Activated CD8-positive, alpha-beta T cell treated with anti-CD3 and anti-CD28 coated beads, Interleukin-2, amount 10 ng/mL, durations not matched to agents 7 days and 5 days (primary cell): Measurements from ENCODE around the gene DNAH8. TPM values are rescaled to one million over a fixed set of nuclear protein-coding genes. Genes with fewer than 3 reads are reported as not detected.

Source experiments
- ATAC-seq: fragments of 150-1000 bp; cut with Tn5 transposase; one replicate; pipeline ENCODE4 v1.10.0; 2021; ENCODE audit warnings: moderate library complexity
- CTCF ChIA-PET: fragments of 350-600 bp; sonication (Branson Sonifier 250); formaldehyde crosslinking; loops from one replicate; lab custom pipeline; 2021; ENCODE audit warnings: antibody characterized with exemption; lab: Charles Lee
- POLR2A ChIA-PET: fragments of 350-600 bp; sonication (Branson Sonifier 250); formaldehyde crosslinking; loops from one replicate; lab custom pipeline; 2021; ENCODE audit warnings: antibody characterized with exemption; lab: Charles Lee
- DNase-seq: peaks from one replicate; pipeline ENCODE4 v3.0.0-alpha.2; 2020
- H3K27ac Mint-ChIP-seq: one replicate; pipeline ENCODE4 v1.8.0; 2021; ENCODE audit warnings: mild to moderate bottlenecking, mixed read lengths
- H3K27me3 Mint-ChIP-seq: one replicate; pipeline ENCODE4 v1.8.0; 2021; ENCODE audit warnings: low read depth, mixed read lengths
- H3K36me3 Mint-ChIP-seq: one replicate; pipeline ENCODE4 v1.8.0; 2021; ENCODE audit warnings: low read depth, mixed read lengths
- H3K4me1 Mint-ChIP-seq: one replicate; pipeline ENCODE4 v1.8.0; 2021; ENCODE audit warnings: low read depth, mixed read lengths
- H3K4me3 Mint-ChIP-seq: one replicate; pipeline ENCODE4 v1.8.0; 2021; ENCODE audit warnings: mild to moderate bottlenecking, mixed read lengths
- H3K9me3 Mint-ChIP-seq: one replicate; pipeline ENCODE4 v1.8.0; 2022; ENCODE audit warnings: mixed read lengths; ENCODE audit not compliant: insufficient read depth
- total RNA-seq, 2 experiments: library from RNA; stranded (reverse); gene quantifications; one replicate each; pipeline ENCODE4 v1.2.3, GENCODE V29; 2021

DNAH8 gene
- total RNA-seq, 2 experiments from 2014 or later: not detected

DNA sequence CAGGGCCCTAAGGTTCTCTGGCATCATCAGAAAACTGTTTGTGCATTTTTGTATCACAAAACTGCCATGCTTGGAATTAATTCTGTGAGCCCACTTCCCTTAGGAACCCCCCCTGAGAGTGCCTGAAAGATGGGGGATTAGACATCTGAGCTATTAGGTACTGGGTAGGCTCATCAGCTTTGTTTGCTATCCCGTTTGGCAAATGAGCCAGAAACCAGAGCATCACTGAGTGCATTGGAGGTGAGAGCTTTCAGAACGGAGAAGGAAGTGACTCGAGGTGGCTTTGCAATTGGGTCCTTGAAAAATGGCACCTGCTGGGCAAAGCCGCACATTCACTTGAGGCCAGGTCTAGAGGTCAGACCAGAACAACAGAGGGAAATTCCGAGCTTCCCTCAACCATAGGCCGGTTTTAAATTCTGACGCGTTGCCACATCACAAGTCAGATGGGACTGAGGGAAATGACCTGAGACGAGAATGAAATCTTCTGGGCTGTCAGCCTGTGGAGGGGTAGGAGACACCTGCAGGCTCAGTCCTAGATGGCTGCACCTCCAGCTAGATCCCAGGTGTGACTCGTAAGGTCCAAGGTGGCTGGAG is 325.1 kb downstream of the DNAH8 start:
- no peaks in the 10 kb centered on the region for H3K9me3 Mint-ChIP-seq
- H3K4me3 Mint-ChIP-seq: no peak overlapping the region
- H3K36me3 Mint-ChIP-seq: no peaks in the 10 kb centered on the region
- H3K4me1 Mint-ChIP-seq: no peaks in the 10 kb centered on the region
- H3K27me3 Mint-ChIP-seq: peaks cover 20% of the 10 kb centered on the region
- H3K27ac Mint-ChIP-seq: no peak overlapping the region
- CTCF ChIA-PET: interaction anchor here (0.9 kb wide), 1 partner anchor 11 kb away, joined by 3 read pairs; no protein-coding TSS in a partner anchor
- POLR2A ChIA-PET: interaction anchor here (0.7 kb wide), 1 partner anchor 44 kb away, joined by 3 read pairs; no protein-coding TSS in a partner anchor
- no peak for ATAC-seq
- DNase-seq: no peak

GRCh38 chr6:39041072-39041471 is 326.0 kb downstream of the DNAH8 start:
- ChIA-PET POLR2A (no interaction called here), CTCF (no interaction called here)
- H3K4me3 Mint-ChIP-seq: no peak overlapping the region
- DNase-seq: no peak
- H3K27me3 Mint-ChIP-seq: peaks cover 14% of the 10 kb centered on the region
- no peaks in the 10 kb centered on the region for H3K9me3 Mint-ChIP-seq
- ATAC-seq: no peak
- H3K4me1 Mint-ChIP-seq: no peaks in the 10 kb centered on the region
- no peaks in the 10 kb centered on the region for H3K36me3 Mint-ChIP-seq
- H3K27ac Mint-ChIP-seq: no peak overlapping the region

GRCh38 chr6:39043776-39044175 is 328.7 kb downstream of the DNAH8 start:
- Mint-ChIP-seq H3K9me3 (no peaks in the 10 kb centered on the region), H3K4me3 (no peak overlapping the region), H3K27ac (no peak overlapping the region), H3K36me3 (no peaks in the 10 kb centered on the region), H3K27me3 (peaks cover 16% of the 10 kb centered on the region), H3K4me1 (no peaks in the 10 kb centered on the region)
- DNase-seq: no peak
- POLR2A ChIA-PET: no interaction called here
- ATAC-seq: no peak
- CTCF ChIA-PET: no interaction called here

- no peaks in the 10 kb centered on the region for H3K9me3 Mint-ChIP-seq
- peaks cover 16% of the 10 kb centered on the region for H3K27me3 Mint-ChIP-seq
- no peak overlapping the region for H3K4me3 Mint-ChIP-seq
- H3K27ac Mint-ChIP-seq: no peak overlapping the region
- ChIA-PET CTCF (no interaction called here), POLR2A (no interaction called here)
- no peak for ATAC-seq
- no peaks in the 10 kb centered on the region for H3K36me3 Mint-ChIP-seq
- no peak for DNase-seq
- H3K4me1 Mint-ChIP-seq: peaks cover 2% of the 10 kb centered on the region
Observed at GRCh38 chr6:39044181-39044580, 329.1 kb downstream of the DNAH8 start.

GRCh38 chr6:39047434-39048327 is 332.6 kb downstream of the DNAH8 start:
- Mint-ChIP-seq H3K27ac (no peak overlapping the region), H3K4me3 (no peak overlapping the region), H3K36me3 (no peaks in the 10 kb centered on the region)

GRCh38 chr6:39048481-39049399 is 333.6 kb downstream of the DNAH8 start, which contains the start of gene GLP1R:
TSS of gene GLP1R (plus strand) at chr6:39048781. CDS start at chr6:39048841, 60 bp downstream.
- Mint-ChIP-seq H3K27ac (no peak within 1 kb of the TSS), H3K9me3 (no peaks in the 10 kb centered on the region), H3K36me3 (no peaks in the 10 kb centered on the region), H3K4me1 (peaks cover 26% of the 10 kb centered on the region), H3K27me3 (peaks cover 34% of the 10 kb centered on the region), H3K4me3 (peak within 1 kb of the TSS; percentile 34)
- ATAC-seq (peak; percentile 58), DNase-seq (no peak)
- ChIA-PET CTCF (interaction anchor here (0.7 kb wide), 1 partner anchor 195 kb away, joined by 3 read pairs; no protein-coding TSS in a partner anchor), POLR2A (no interaction called here)

More at GRCh38 chr6:39047434-39048327, 332.6 kb downstream of the DNAH8 start:
- no peak for DNase-seq
- no peak for ATAC-seq
- POLR2A ChIA-PET: no interaction called here
- peaks cover 26% of the 10 kb centered on the region for H3K4me1 Mint-ChIP-seq
- no peaks in the 10 kb centered on the region for H3K9me3 Mint-ChIP-seq
- CTCF ChIA-PET: interaction anchor here (0.7 to 1.3 kb wide), 2 partner anchors 197 to 255 kb away, joined by 3 to 5 read pairs; no protein-coding TSS in a partner anchor
- peaks cover 34% of the 10 kb centered on the region for H3K27me3 Mint-ChIP-seq

DNA sequence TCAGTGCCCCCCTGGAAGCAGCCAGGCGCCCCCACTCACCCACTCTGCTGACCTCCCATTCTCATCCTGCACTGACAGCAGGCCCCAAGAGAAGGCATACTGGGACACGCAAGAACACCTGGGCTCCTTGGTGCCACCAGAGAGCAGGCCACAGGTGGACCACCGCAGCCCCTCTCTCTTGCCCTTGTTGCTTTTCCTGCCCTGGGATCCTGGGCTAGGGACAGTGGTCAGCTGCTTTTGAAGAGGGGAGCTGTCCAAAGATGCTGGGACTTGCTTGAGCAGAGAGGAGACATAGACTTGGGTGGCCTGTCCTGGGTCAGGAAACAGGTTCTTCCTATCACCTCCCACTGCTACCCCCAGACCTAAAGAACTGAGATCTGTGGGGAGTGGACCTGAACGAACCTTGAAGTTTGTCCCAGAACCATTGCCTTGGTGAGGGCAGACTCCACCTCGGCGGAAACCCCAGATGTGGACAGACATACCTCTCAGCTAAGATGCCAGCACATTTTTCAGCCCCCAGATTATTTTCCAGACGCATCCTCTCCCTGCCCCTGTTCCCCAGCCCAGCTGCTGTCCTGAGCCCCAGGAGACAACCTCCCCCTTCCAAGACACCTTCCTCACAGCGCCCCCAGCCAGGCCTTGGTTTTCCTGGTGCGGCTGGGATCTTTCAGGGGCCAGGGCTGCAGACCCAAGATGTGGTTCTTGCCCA is 334.6 kb downstream of the DNAH8 start:
- no peaks in the 10 kb centered on the region for H3K36me3 Mint-ChIP-seq
- DNase-seq (no peak), ATAC-seq (no peak)
- H3K9me3 Mint-ChIP-seq: no peaks in the 10 kb centered on the region
- H3K27ac Mint-ChIP-seq: no peak overlapping the region
- ChIA-PET CTCF (no interaction called here), POLR2A (no interaction called here)
- H3K4me1 Mint-ChIP-seq: peaks cover 26% of the 10 kb centered on the region
- no peak overlapping the region for H3K4me3 Mint-ChIP-seq
- H3K27me3 Mint-ChIP-seq: peaks cover 34% of the 10 kb centered on the region

DNA sequence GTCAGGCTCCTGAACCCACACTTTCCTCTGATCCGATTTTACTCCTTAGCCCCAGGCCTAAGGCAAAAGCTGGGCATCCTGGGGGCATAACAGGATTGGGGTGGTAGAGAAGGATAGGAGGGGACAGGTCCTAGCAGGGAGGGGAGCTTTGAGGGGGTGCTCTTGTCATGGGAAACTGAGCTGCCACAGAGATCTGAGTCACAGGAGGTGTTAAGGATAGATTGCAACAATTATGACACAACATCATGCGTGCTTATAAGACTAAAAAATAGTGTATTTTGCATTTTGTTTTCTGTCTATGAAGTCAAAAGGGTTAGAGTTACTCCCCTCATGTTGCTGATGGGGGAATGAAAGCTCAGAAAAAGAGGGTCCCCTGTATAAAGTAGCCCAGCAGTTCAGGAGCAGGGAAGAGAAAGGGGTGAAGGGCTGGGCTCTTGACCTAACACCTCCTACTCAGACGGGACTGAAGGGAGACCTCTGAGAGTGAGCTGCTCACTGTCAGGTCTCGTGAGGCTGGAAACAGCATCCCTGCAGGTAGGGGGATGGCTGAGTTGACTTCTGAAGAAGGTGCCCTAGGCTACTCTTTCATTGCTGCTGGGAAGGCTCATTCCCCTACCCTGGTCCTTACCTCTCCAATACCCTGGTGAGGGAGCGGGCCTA is 335.5 kb downstream of the DNAH8 start:
- no peak overlapping the region for H3K4me3 Mint-ChIP-seq
- no peak overlapping the region for H3K27ac Mint-ChIP-seq
- no peaks in the 10 kb centered on the region for H3K36me3 Mint-ChIP-seq
- ChIA-PET CTCF (interaction anchor here (0.6 to 1.7 kb wide), 3 partner anchors 29 to 184 kb away, joined by 3 to 5 read pairs (median 4); no protein-coding TSS in a partner anchor), POLR2A (no interaction called here)
- H3K27me3 Mint-ChIP-seq: peaks cover 34% of the 10 kb centered on the region
- DNase-seq (no peak), ATAC-seq (no peak)
- H3K9me3 Mint-ChIP-seq: no peaks in the 10 kb centered on the region
- H3K4me1 Mint-ChIP-seq: peaks cover 26% of the 10 kb centered on the region

- Mint-ChIP-seq H3K4me1 (peaks cover 26% of the 10 kb centered on the region), H3K4me3 (no peak overlapping the region), H3K9me3 (no peaks in the 10 kb centered on the region), H3K27ac (no peak overlapping the region), H3K36me3 (no peaks in the 10 kb centered on the region), H3K27me3 (peaks cover 34% of the 10 kb centered on the region)
- ATAC-seq: peak; percentile 29
- peak; percentile 32 for DNase-seq
- POLR2A ChIA-PET: no interaction called here
- CTCF ChIA-PET: interaction anchor here (1.7 kb wide), 1 partner anchor 179 kb away, joined by 5 read pairs; no protein-coding TSS in a partner anchor
Observed at GRCh38 chr6:39051399-39052122, 336.4 kb downstream of the DNAH8 start.

DNA sequence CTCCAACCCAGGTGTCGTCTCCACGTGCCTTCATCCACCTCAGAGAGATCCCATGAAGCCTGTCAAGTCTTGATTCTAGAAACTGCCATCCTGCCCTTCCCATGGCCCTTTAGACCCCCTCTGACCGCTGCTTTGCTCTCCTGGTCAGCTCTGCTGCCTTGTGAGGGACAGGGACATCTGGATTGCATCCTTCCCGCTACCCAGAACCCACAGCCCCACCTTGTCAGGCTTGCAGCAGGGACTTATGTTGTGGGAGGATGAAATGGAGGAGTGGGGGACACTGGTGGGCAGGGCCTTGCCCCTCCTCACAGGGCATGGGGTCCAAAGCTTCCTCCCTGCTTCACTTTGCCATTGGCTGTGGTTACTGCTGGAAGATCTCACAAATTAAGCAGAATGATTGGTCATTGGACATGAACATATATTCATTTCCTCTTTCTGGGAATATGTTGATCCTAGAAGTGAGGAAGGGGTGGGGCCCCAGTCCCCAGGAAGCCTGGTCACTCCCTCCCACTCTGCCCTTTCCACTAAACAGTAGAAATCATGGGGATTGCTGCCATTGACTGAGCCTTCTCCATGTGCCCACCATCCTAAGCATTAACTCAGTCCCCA is 338.0 kb downstream of the DNAH8 start:
- POLR2A ChIA-PET: no interaction called here
- H3K27me3 Mint-ChIP-seq: peaks cover 20% of the 10 kb centered on the region
- no peak for ATAC-seq
- H3K4me3 Mint-ChIP-seq: no peak overlapping the region
- DNase-seq: no peak
- H3K27ac Mint-ChIP-seq: no peak overlapping the region
- H3K4me1 Mint-ChIP-seq: peaks cover 26% of the 10 kb centered on the region
- H3K9me3 Mint-ChIP-seq: no peaks in the 10 kb centered on the region
- CTCF ChIA-PET: interaction anchor here (0.7 kb wide), 1 partner anchor 9 kb away, joined by 3 read pairs; no protein-coding TSS in a partner anchor
- no peaks in the 10 kb centered on the region for H3K36me3 Mint-ChIP-seq
